Left renal pelvis (tissue), 4 donors: ENCODE results near the gene MBLAC1. TPM values are rescaled to one million over a fixed set of nuclear protein-coding genes. Genes with fewer than 3 reads are reported as not detected.

Source experiments
- DNase-seq, 4 donors: peaks; one replicate each; pipeline ENCODE4 v3.0.0-alpha.2; 2013; ENCODE audit warnings: low read depth in 4 of 4, low spot score in 3 of 4
- polyA plus RNA-seq, 4 donors: library from polyadenylated mRNA; unstranded; fragments of 120-200 nt; gene quantifications; one replicate each; pipeline ENCODE4 v1.2.1, GENCODE V29; 2013; ENCODE audit not compliant: insufficient read length in 4 of 4

Gene MBLAC1
- polyA plus RNA-seq, 4 donors: 0.99 to 2.3 (median 1.6) TPM

DNA sequence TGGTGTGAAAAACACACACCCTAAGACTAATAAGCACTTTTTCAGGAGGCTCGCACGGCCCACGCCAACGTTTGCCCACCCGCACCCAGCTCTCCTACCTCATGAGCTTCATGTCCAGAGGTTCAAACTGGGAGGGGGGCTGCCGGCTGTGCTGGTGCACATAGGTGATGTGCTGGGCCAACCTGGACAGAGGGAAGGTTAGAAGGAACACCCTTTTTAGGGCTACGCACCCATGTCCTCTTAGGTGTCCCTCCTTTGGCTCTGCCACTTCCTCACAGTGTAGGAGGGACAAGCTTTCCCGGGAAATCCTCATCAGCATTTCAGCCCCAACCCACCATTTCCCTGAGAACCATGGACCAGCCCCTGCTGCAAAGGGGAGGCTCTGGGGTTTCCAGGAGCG, 31.5 kb upstream of the MBLAC1 start:
- DNase-seq: no peak

GRCh38 chr7:100095704-100096103, 31.1 kb upstream of the MBLAC1 start:
- DNase-seq: no peak

- DNase-seq: no peak
Measured at GRCh38 chr7:100098913-100099312, 27.9 kb upstream of the MBLAC1 start.

DNA sequence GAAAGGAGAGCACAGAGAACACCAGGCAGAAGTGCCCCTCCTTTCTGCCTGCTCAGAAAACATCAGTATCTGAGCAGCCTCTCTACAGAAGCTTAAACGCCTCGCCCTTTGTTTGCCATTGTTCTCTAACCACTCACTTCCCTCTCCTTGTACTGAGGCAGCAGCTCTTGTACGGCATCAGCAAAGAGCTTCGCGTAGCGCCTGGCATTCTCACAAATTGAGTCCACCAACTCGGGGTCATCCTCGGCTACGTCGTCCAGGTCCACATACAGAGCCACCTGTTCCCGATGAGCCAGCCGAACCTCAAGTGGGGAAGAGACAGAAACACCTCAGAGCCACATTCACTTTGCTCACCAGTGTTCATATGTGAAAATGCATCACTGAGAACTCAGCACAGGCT, 27.3 kb upstream of the MBLAC1 start:
- DNase-seq: no peak

DNA sequence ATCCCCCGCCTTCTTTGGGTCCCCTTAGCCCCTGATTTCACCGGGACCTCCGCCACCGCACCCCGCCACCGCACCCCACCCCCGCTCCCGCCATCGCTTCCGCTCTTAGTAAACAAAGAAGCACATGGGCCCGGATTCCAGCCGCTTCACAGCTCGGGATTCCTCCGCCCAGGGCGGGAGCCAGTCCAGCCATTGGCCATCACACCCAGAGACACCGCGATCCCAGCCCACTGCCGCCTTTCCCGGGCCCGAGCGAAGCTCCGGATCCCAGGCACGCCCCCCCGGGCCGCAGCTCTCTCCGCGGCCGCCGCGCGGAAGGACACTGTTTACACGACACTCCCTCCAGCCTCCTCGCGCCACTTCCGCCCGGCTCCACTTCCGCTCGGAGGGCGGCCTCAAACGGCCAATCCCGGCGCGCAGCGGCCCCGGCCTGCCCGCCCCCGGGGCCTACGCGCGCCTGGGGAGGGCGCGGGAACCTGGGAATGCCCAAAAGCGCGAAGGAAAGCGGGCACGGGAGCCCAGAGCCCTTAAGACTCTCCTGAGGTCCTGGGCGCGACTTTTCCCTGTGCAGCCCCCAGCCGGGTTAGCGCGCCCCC, 26.2 kb upstream of the MBLAC1 start:
- peak; percentile 92 to 93 (median 92) for DNase-seq

GRCh38 chr7:100101016-100101862, 25.5 kb upstream of the MBLAC1 start, which contains the start of the genes AP4M1 and MCM7:
Gene AP4M1 (plus strand): TSS chr7:100101643. CDS start chr7:100101715, 72 bp downstream.
Gene MCM7 (minus strand): TSS chr7:100101397. CDS start chr7:100101294, 103 bp downstream.
- DNase-seq: peak; percentile 91 to 97 (median 94)

GRCh38 chr7:100102950-100103840, 23.6 kb upstream of the MBLAC1 start:
- no peak for DNase-seq

DNA sequence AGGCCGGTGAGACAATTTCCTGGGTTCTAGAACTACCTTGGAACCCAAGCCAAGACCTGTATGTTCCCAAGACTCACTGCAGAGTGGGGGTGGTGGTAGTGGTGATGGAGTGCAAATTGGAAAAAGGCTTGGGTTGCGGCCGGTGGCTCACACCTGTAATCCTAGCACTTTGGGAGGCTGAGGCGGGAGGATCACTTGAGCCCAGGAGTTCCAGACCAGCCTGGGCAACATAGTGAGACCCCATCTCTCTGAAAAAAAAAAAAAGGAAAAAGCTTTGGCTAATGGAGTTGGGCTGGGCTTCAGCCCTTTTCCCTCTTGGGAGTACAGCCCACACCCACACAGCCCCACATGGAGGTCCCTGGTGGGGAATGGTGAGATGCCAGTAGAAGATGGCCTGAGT, 21.2 kb upstream of the MBLAC1 start:
- no peak for DNase-seq

DNA sequence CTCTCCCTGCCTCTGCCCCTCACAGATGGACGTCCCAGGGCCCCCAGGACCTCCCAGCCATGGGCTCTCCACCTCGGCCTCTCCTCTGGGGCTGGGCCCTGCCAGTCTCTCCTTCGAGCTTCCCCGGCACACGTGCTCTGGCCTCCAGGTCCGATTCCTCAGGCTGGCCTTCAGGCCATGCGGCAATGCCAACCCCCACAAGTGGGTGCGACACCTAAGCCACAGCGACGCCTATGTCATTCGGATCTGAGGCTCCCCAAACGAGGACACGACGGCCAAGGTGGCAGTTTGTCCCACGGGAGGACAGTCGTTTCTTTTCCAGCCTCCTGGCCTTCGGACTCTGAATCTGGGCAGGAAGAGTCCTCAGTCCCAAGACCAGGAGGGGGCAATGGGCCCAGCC, 20.1 kb upstream of the MBLAC1 start:
- DNase-seq: no peak

- DNase-seq: no peak
Measured at GRCh38 chr7:100107125-100107737, 19.5 kb upstream of the MBLAC1 start.

GRCh38 chr7:100107890-100108289, 18.9 kb upstream of the MBLAC1 start:
- no peak for DNase-seq

DNA sequence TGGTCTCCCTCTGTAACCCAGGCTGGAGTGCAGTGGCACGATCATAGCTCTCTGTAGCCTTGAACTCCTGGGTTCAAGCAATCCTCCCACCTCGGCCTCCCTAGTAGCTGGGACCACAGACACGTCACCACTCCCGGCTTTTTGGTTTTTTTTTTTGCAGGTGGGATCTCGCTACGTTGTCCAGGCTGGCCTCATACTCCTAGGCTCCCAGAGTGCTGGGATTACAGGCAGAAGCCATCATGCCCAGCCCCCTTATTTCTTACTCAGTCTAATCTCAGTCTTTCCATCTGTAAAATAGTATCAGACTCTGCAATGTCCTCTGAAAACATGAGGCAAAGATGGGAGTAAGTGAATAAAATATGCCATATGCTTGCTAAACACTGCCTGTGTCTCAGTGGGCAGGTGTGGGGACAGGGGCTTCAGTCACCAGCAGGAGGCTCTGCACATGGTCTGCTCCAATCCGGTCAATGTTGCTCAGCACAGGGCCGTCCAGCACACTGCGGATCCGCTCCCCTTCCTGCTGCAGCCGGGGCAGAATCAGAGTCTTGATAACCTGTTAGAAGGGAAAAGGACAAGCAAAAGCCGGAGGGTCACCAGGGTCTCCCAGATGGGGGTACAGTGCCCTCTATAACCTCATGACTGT, 17.1 kb upstream of the MBLAC1 start:
- no peak for DNase-seq

- DNase-seq: no peak
Measured at GRCh38 chr7:100111156-100111555, 15.6 kb upstream of the MBLAC1 start.

DNA sequence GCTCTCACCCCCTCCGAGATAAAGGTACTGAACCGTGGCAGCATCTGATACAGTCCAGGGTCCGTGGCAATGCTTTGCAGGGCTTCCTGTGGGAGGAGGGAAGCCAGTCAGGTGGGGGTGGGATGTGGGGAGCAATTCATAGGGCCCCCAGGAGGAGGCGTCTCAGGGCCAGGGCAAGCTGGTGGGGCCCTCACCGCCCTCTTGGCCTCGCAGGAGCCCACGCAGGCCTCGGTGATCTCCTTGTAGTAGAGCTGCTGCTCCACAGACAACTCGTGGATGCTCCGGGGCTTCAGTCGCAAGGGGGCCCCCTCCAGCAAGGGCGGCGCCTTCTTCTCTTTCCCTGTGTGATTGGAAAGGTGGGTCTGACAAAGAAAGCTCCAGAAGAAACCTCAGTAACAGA, 14.9 kb upstream of the MBLAC1 start:
- DNase-seq: no peak

DNA sequence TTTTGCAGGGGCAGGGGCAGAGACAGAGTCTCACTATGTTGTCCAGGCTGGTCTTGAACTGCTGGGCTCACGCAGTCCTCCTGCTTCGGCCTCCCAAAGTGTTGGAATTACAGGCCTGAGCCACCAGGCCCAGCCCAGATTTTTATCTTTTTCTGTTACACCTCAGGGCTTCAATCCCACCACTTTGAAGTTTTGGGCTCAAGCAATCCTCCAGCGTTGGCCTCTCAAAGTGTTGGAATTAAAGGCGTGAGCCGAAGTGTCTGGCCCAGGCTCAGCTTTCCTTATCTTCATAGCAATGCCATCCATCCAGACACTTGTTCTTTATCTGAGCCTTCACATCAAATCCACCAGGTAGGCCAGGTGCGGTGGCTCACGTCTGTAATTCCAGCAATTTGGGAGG, 11.7 kb upstream of the MBLAC1 start:
- no peak for DNase-seq

DNA sequence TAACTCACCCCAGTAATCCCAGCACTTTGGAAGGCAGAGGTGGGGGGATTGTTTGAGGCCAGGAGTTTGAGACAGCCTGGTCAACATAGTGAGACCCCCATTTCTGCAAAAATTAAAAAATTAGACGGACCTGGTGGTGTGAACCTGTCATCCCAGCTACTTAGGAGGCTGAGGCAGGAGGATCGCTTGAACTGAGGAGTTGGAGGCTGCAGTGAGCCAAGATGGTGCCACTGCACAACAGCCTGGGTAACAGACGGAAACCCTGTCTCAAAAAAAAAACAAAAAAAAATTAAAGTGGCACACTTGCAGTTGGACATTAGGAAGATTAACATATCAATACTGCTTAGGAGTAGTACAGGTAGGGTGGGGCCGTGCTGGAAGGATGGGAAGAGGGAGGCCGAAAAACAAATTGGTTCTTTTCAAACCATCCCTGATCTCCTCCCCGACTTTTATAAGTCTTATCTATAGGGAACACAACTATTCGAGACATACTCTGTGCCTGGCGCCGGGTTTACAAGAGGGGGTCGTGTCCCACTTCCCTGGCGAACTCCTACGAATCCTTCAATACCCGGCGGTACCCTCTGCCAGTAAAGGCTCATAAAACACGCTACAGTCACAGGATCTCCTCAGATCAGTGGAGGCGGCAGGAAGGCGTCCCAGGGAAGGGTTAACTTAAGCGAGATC, 8.2 kb upstream of the MBLAC1 start:
- DNase-seq: no peak

- DNase-seq: peak; percentile 92 to 93 (median 93)
Measured at GRCh38 chr7:100119072-100119969, 7.4 kb upstream of the MBLAC1 start, which contains the start of the genes CNPY4 and TAF6. Gene CNPY4 (plus strand): TSS chr7:100119634. CDS start chr7:100119745, 111 bp downstream. Gene TAF6 (minus strand): TSS chr7:100119358. CDS start chr7:100114209, 5,149 bp downstream.
